SKM-1 treated with dmso at 0.1 percent for 144 hours (cell line): ENCODE measurements around the gene ADIPOQ.
"Not testable (repeated sequence)": the region's sequence is repeated elsewhere in the genome, so short reads cannot be mapped to it uniquely, and the experiment has no call there.

ENCODE experiments used
- DNase-seq: peaks from one replicate; lab custom pipeline; 2025; ENCODE audit not compliant: unreplicated experiment; lab: John Stamatoyannopoulos, UW

The ADIPOQ gene

DNA sequence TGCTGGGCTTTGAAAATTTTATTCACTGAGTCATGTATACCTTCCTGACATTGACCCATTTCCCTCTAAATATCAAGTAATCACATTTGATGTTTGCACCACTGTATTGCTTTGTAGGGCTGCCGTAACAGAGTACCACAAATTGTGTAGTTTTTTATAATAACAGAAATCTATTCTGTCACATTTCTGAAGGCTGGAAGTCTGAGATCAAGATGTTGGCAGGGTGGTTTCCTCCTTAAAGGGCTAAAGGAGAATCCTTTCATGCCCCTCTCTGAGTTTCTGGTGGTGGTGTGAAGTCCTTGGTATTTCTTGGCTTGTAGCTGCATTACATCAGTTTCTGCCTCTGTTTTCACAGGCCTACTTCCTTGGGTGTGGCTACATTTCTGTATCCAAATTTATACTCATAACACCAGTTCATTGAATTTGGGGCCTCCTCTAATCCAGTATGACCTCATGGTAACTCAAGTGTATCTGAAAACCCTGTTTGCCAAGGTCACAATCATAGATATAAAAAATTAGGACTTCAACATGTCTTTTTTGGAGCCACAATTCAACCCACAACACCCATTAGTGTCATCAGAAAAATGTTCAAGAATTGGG lies 58.7 kb downstream of the ADIPOQ start:
- DNase-seq = no peak

DNA sequence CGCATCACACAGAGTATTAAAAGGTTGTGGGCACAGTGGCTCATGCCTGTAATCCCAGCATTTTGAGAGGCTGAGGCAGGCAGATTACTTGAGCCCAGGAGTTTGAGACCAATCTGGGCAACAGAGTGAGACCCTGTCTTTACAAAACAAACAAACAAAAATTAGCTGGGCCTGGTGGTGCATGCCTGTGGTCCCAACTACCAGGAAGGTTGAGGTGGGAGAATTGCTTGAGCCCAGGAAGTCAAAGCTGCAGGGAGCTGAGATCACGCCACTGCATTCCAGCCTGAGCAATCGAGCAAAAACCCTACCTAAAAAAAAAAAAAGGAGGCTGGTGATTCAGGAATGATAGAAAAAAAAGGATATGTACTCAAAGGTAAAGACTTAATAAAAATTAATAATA lies 59.6 kb downstream of the ADIPOQ start:
- DNase-seq = no peak

DNA sequence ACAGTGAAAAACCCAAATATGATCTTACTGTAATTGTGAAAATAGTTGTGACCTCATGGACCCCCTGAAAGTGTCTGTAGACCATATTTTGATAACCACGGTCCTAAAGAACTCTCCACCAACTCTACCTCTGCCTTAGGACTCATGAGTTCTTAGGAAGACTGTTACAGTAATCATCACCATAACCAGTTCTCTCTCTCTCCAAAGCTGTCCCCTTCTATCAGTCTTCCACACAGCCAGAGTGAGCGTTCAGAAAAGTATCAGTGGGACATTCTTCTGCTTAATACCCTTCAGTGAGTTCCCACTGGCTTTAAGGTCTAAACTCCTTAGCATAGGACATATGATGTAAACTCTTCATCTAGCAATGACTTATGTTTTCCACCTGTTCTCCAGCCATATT lies 60.2 kb downstream of the ADIPOQ start:
- no peak for DNase-seq

DNA sequence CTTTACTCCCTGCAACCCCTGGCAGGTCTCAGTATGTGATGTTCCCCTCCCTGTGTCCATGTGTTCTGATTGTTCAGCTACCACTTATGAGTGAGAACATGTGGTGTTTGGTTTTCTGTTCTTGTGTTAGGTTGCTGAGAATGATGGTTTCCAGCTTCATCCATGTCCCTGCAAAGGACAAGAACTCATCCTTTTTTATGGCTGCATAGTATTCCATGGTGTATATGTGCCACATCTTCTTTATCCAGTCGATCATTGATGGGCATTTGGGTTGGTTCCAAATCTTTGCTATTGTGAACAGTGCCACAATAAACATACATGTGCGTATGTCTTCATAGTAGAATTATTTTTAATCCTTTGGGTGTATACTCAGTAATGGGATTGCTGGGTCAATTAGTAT lies 61.2 kb downstream of the ADIPOQ start:
- DNase-seq = not testable (repeated sequence)

DNA sequence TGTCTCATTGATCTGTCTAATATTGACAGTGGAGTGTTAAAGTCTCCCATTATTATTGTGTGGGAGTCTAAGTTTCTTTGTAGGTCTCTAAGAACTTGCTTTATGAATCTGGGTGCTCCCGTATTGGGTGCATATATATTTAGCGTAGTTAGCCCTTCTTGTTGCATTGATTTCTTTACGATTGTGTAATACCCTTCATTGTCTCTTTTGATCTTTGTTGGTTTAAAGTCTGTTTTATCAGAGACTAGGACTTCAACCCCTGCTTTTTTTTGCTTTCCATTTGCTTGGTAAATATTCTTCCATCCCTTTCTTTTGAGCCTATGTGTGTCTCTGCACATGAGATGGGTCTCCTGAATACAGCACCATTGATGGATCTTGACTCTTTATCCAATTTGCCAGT lies 64.6 kb downstream of the ADIPOQ start:
- DNase-seq = not testable (repeated sequence)
